IMR-90 (cell line): ENCODE data around the gene PRAMEF13. TPM values are rescaled to one million over a fixed set of nuclear protein-coding genes. Genes with fewer than 3 reads are reported as not detected.
"Not testable (repeated sequence)": the region's sequence is repeated elsewhere in the genome, so short reads cannot be mapped to it uniquely, and the experiment has no call there.

Source experiments
- ATAC-seq: fragments of 200-7000 bp; cut with Tn5 transposase; 2 replicates; pipeline ENCODE4 v1.9.1; 2020; ENCODE audit warnings: low read depth, mild to moderate bottlenecking, moderate library complexity
- BruUV-seq: library from RNA; stranded (reverse); fragments of 400-500 nt; replicated peaks from 2 replicates; lab custom pipeline; 2021; lab: Mats Ljungman, UMichigan
- CTCF ChIA-PET: fragments of 300-600 bp; formaldehyde crosslinking; extraction: SDS; loops from one replicate; lab custom pipeline; 2021; ENCODE audit warnings: antibody characterized with exemption; lab: Yijun Ruan, JAX
- POLR2A ChIA-PET: fragments of 300-600 bp; sonication (Branson Sonifier 250); formaldehyde crosslinking; loops from one replicate; lab custom pipeline; 2022; ENCODE audit warnings: antibody characterized with exemption; ENCODE audit not compliant: unreplicated experiment; lab: Charles Lee
- DNase-seq: peaks from one replicate; pipeline ENCODE4 v3.0.0; 2013
- H2AFZ ChIP-seq: replicated peaks from 2 replicates; pipeline ENCODE3; 2013; ENCODE audit warnings: low read length, mild to moderate bottlenecking; ENCODE audit not compliant: poor library complexity
- H2AK5ac ChIP-seq: 2 replicates; pipeline ENCODE4 v1.6.1; 2013; ENCODE audit warnings: low read depth, low read length, inconsistent platforms
- H2AK9ac ChIP-seq: replicated peaks from 2 replicates; pipeline ENCODE3; 2013; ENCODE audit warnings: mild to moderate bottlenecking, low read depth, low read length, moderate library complexity; ENCODE audit not compliant: poor library complexity
- H2BK120ac ChIP-seq: 2 replicates; pipeline ENCODE4 v1.6.1; 2013; ENCODE audit warnings: low read depth, low read length, inconsistent platforms
- H2BK15ac ChIP-seq: 3 replicates; pipeline ENCODE4 v1.6.1; 2013; ENCODE audit warnings: low read depth, low read length, inconsistent platforms
- H2BK20ac ChIP-seq: 2 replicates; pipeline ENCODE4 v1.6.1; 2013; ENCODE audit warnings: low read depth, mild to moderate bottlenecking, inconsistent platforms, low read length, moderate library complexity
- H2BK5ac ChIP-seq: 2 replicates; pipeline ENCODE4 v1.6.1; 2013; ENCODE audit warnings: mild to moderate bottlenecking, low read depth, low read length, inconsistent platforms; ENCODE audit not compliant: poor library complexity, severe bottlenecking
- H3K14ac ChIP-seq: replicated peaks from 2 replicates; pipeline ENCODE4 v1.6.1; 2013; ENCODE audit warnings: low read depth, low read length, inconsistent platforms
- H3K18ac ChIP-seq: 2 replicates; pipeline ENCODE4 v1.6.1; 2013; ENCODE audit warnings: low read depth, low read length, control low read depth
- H3K23ac ChIP-seq: 2 replicates; pipeline ENCODE4 v1.6.1; 2013; ENCODE audit warnings: low read depth, low read length, inconsistent platforms
- H3K27ac ChIP-seq: 2 replicates; pipeline ENCODE4 v1.5.1; 2013; ENCODE audit warnings: mild to moderate bottlenecking, control low read depth, low read length; ENCODE audit not compliant: insufficient read depth
- H3K27me3 ChIP-seq: 2 replicates; pipeline ENCODE4 v1.6.1; 2013; ENCODE audit warnings: low read length; ENCODE audit not compliant: control insufficient read depth, insufficient read depth
- H3K36me3 ChIP-seq: 2 replicates; pipeline ENCODE4 v1.6.1; 2013; ENCODE audit warnings: low read length, mixed read lengths; ENCODE audit not compliant: control insufficient read depth, insufficient read depth
- H3K4ac ChIP-seq: 2 replicates; pipeline ENCODE4 v1.6.1; 2013; ENCODE audit warnings: low read depth, low read length, inconsistent platforms
- H3K4me1 ChIP-seq: 2 replicates; pipeline ENCODE4 v1.6.1; 2013; ENCODE audit warnings: low read length, mixed read lengths; ENCODE audit not compliant: control insufficient read depth, insufficient read depth
- H3K4me2 ChIP-seq: 2 replicates; pipeline ENCODE4 v1.6.1; 2013; ENCODE audit warnings: low read depth, mild to moderate bottlenecking, control low read depth, low read length, moderate library complexity
- H3K4me3 ChIP-seq: 2 replicates; pipeline ENCODE4 v1.5.1; 2013; ENCODE audit warnings: low read depth, mild to moderate bottlenecking, control low read depth, low read length, moderate library complexity; ENCODE audit not compliant: insufficient read depth
- H3K56ac ChIP-seq: 2 replicates; pipeline ENCODE4 v1.6.1; 2013; ENCODE audit warnings: low read length, inconsistent platforms; ENCODE audit not compliant: insufficient read depth; ENCODE audit errors: extremely low read depth
- H3K79me1 ChIP-seq, 2 experiments: 2 replicates each; pipeline ENCODE4 v1.6.1; 2013; ENCODE audit warnings: low read length in 2 of 2, inconsistent platforms in 1 of 2, low read depth in 1 of 2
- H3K9ac ChIP-seq: 2 replicates; pipeline ENCODE4 v1.6.1; 2013; ENCODE audit warnings: low read depth, low read length, control low read depth
- H3K9me1 ChIP-seq: 2 replicates; pipeline ENCODE4 v1.6.1; 2013; ENCODE audit warnings: low read length, inconsistent platforms; ENCODE audit not compliant: insufficient read depth
- H3K9me3 ChIP-seq: 2 replicates; pipeline ENCODE4 v1.6.1; 2013; ENCODE audit warnings: low read length; ENCODE audit not compliant: control insufficient read depth, insufficient read depth
- H4K20me1 ChIP-seq: 2 replicates; pipeline ENCODE4 v1.6.1; 2013; ENCODE audit warnings: low read length, inconsistent platforms; ENCODE audit not compliant: insufficient read depth
- H4K5ac ChIP-seq: 2 replicates; pipeline ENCODE4 v1.6.1; 2013; ENCODE audit warnings: mild to moderate bottlenecking, low read depth, low read length, control low read depth
- H4K8ac ChIP-seq, 2 experiments: 2 replicates each; pipeline ENCODE4 v1.6.1; 2013; ENCODE audit warnings: low read depth in 2 of 2, low read length in 2 of 2, control low read depth in 1 of 2, inconsistent platforms in 1 of 2
- H4K91ac ChIP-seq: 2 replicates; pipeline ENCODE4 v1.6.1; 2013; ENCODE audit warnings: low read depth, low read length, inconsistent platforms; ENCODE audit not compliant: insufficient read depth
- WGBS, 2 experiments: methylation state at CpG; one replicate each; pipeline versions ENCODE4 v1.1.5 to v1.1.7; 2013; ENCODE audit warnings: missing lambda C conversion rate in 2 of 2; ENCODE audit not compliant: insufficient read length in 1 of 2; ENCODE audit errors: extremely low coverage in 2 of 2; 5-methylcytosine and 5-hydroxymethylcytosine counted together
- dilution Hi-C: fragments of 300-500 bp; cut with HindIII; formaldehyde crosslinking; loops from one replicate; pipeline ENCODE4 v1.14.3; 2018; ENCODE audit warnings: low sequenced_read_pairs; ENCODE audit not compliant: unreplicated experiment
- in situ Hi-C: fragments of 300-500 bp; cut with MboI; formaldehyde crosslinking; loops from 3 replicates; pipeline ENCODE4 v1.14.3; 2019; ENCODE audit warnings: low sequenced_read_pairs, inconsistent platforms, mixed read lengths
- intact Hi-C: fragments of 100-400 bp; cut with micrococcal nuclease; formaldehyde crosslinking; loops from 2 replicates; pipeline ENCODE4 v1.10.0; 2022
- polyA plus RNA-seq, 3 experiments: library from polyadenylated mRNA; depleted of rRNA; stranded (reverse); fragments of >200 nt; gene quantifications; 2 replicates each; pipeline ENCODE4 v1.2.3, GENCODE V29; 2012; ENCODE audit warnings: low replicate concordance in 1 of 3
- total RNA-seq: library from RNA; depleted of rRNA; stranded (reverse); fragments of >200 nt; gene quantifications from 2 replicates; pipeline ENCODE4 v1.2.3, GENCODE V29; 2012

PRAMEF13 gene
- total and polyA plus RNA-seq, 2 of the 4 experiments (the other 2 are of a cell fraction): not detected

- in situ Hi-C loops, POLR2A ChIA-PET, H3K9me3 ChIP-seq: not testable (repeated sequence)
Measured at GRCh38 chr1:13232056-13232455, 30.8 kb upstream of the PRAMEF13 start.

GRCh38 chr1:13231061-13231750, 30.0 kb upstream of the PRAMEF13 start:
- H3K23ac ChIP-seq: not testable (repeated sequence)

More at GRCh38 chr1:13232056-13232455, 30.8 kb upstream of the PRAMEF13 start:
- H3K4me1 ChIP-seq, dilution Hi-C loops, DNase-seq, H4K20me1 ChIP-seq, H3K14ac ChIP-seq, H3K4ac ChIP-seq, H3K4me3 ChIP-seq, H2BK120ac ChIP-seq, BruUV-seq, H2AK9ac ChIP-seq, H2AK5ac ChIP-seq, ATAC-seq, H3K27ac ChIP-seq, H2BK5ac ChIP-seq, H2AFZ ChIP-seq, H3K23ac ChIP-seq, H4K91ac ChIP-seq, H3K4me2 ChIP-seq, H3K56ac ChIP-seq, H2BK20ac ChIP-seq, H3K18ac ChIP-seq, H3K27me3 ChIP-seq, H4K8ac ChIP-seq, H3K9me1 ChIP-seq, H4K5ac ChIP-seq, CTCF ChIA-PET, H3K36me3 ChIP-seq, H2BK15ac ChIP-seq, intact Hi-C loops, H3K79me1 ChIP-seq, H3K9ac ChIP-seq: not testable (repeated sequence)
- no CpG with 5 or more reads among the region's 2 CpGs for WGBS, 2 experiments

More at GRCh38 chr1:13231061-13231750, 30.0 kb upstream of the PRAMEF13 start:
- H4K5ac ChIP-seq, H3K9me1 ChIP-seq, H3K4me1 ChIP-seq, H3K27me3 ChIP-seq, H3K18ac ChIP-seq, H2AK5ac ChIP-seq, H3K14ac ChIP-seq, H3K4me3 ChIP-seq, H3K9ac ChIP-seq, H2BK20ac ChIP-seq, in situ Hi-C loops, ATAC-seq, dilution Hi-C loops, H3K36me3 ChIP-seq, BruUV-seq, DNase-seq, H3K9me3 ChIP-seq, H4K8ac ChIP-seq, H2BK15ac ChIP-seq, H4K91ac ChIP-seq, H3K4me2 ChIP-seq, H2BK5ac ChIP-seq, H2BK120ac ChIP-seq, H4K20me1 ChIP-seq, H2AK9ac ChIP-seq, intact Hi-C loops, CTCF ChIA-PET, H3K79me1 ChIP-seq, H3K56ac ChIP-seq, POLR2A ChIA-PET, H3K27ac ChIP-seq, H3K4ac ChIP-seq, H2AFZ ChIP-seq: not testable (repeated sequence)
- WGBS, 2 experiments: 50% methylated on average over 2 of the region's 7 CpGs; no CpG with 5 or more reads in 1 of the 2 experiments
